IPS DF 6.9 (cell line): ENCODE measurements around the gene CDK8.

Experiments
- DNase-seq: peaks from one replicate; pipeline ENCODE4 v3.0.0-alpha.2; 2013; ENCODE audit warnings: low read depth, low spot score
- H3K27ac ChIP-seq: one replicate; pipeline ENCODE4 v1.5.1; 2013; ENCODE audit warnings: low read length, control low read depth
- H3K27me3 ChIP-seq: 2 replicates; pipeline ENCODE4 v1.6.1; 2013; ENCODE audit warnings: mild to moderate bottlenecking, low read length; ENCODE audit not compliant: control insufficient read depth, insufficient read depth
- H3K36me3 ChIP-seq: 2 replicates; pipeline ENCODE4 v1.6.1; 2013; ENCODE audit warnings: low read length; ENCODE audit not compliant: control insufficient read depth, insufficient read depth
- H3K4me1 ChIP-seq: 2 replicates; pipeline ENCODE4 v1.6.1; 2013; ENCODE audit warnings: low read length; ENCODE audit not compliant: control insufficient read depth, insufficient read depth
- H3K4me3 ChIP-seq: 2 replicates; pipeline ENCODE4 v1.5.1; 2013; ENCODE audit warnings: mild to moderate bottlenecking, low read length
- H3K9me3 ChIP-seq: 2 replicates; pipeline ENCODE4 v1.6.1; 2013; ENCODE audit warnings: low read length, inconsistent platforms; ENCODE audit not compliant: control insufficient read depth, insufficient read depth
- WGBS: extraction: QIAGEN DNeasy Blood & Tissue Kit; methylation state at CpG from one replicate; pipeline ENCODE4 v1.1.7; 2013; ENCODE audit warnings: mixed read lengths, missing lambda C conversion rate; ENCODE audit not compliant: insufficient read length, insufficient coverage; 5-methylcytosine and 5-hydroxymethylcytosine counted together

CDK8 gene

GRCh38 chr13:26253262-26253786 lies 605 bp upstream of the CDK8 start:
- H3K27me3 ChIP-seq: no peaks in the 10 kb centered on the region
- no peaks in the 10 kb centered on the region for H3K4me1 ChIP-seq
- H3K27ac ChIP-seq: no peak overlapping the region
- H3K9me3 ChIP-seq: no peaks in the 10 kb centered on the region
- no peak for DNase-seq
- H3K36me3 ChIP-seq: no peaks in the 10 kb centered on the region
- no CpG with 5 or more reads among the region's 9 CpGs for WGBS
- no peak overlapping the region; the same call in 1 of the 2 replicates for H3K4me3 ChIP-seq

GRCh38 chr13:26254583-26255111 lies 718 bp downstream of the CDK8 start:
- no peak for DNase-seq
- no CpG with 5 or more reads among the region's 35 CpGs for WGBS
- no peak overlapping the region for H3K27ac ChIP-seq

DNA sequence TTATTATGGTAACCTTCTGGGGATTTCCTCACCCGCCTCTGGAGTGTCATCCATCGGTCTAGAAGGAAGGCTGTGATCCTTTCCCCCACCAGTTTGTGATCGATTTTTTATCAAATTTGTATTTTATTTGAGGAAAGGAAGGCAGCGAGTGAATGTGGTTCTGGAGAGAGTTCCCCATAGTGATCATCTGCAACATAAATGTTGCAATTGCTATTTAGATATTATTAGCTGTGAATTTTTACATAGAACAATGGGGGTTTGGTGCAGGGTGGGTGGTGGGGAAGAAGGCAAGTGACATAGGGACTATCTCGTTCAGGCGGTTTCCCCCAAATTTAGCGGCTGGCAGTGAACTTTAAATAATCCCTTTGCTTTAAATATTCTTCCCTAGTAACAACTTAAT lies 1.2 kb downstream of the CDK8 start:
- Histone ChIP-seq H3K4me1 (no peaks in the 10 kb centered on the region), H3K27ac (no peak overlapping the region), H3K9me3 (no peaks in the 10 kb centered on the region), H3K4me3 (peak overlapping the region; percentile 94), H3K27me3 (no peaks in the 10 kb centered on the region), H3K36me3 (no peaks in the 10 kb centered on the region)
- no CpG with 5 or more reads among the region's 7 CpGs for WGBS
- no peak for DNase-seq

More at GRCh38 chr13:26254583-26255111, 718 bp downstream of the CDK8 start:
- Histone ChIP-seq H3K9me3 (no peaks in the 10 kb centered on the region), H3K4me3 (peak overlapping the region; percentile 94), H3K27me3 (no peaks in the 10 kb centered on the region), H3K4me1 (no peaks in the 10 kb centered on the region), H3K36me3 (no peaks in the 10 kb centered on the region)

DNA sequence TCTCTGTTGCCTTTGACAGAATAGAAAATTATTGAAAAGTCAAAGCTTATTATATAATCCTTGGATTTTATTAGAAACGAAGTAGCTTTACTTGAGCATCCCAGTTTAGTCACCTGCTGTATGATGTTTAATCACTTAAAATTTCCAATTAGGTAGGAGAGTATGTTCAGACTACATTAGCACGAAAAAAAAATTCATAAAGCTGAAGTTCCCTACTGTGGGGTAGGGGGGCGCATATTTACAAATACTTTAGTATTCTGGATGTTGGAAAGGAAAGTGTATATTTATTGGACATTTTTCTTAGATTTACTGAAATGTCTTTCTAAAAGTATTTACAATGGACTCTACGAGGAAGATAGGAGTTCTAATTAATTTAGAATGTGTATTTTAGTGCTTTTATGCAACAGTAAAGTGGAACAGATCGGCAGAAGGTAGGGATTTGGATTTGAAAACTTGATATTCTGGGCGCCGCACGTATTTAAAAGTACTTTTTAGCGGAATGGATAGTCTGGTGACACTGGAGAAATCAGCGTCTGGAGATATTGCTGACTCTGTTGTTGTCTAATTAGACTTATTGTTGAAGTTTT lies 1.9 kb downstream of the CDK8 start:
- no peaks in the 10 kb centered on the region for H3K9me3 ChIP-seq
- H3K4me3 ChIP-seq: no peak overlapping the region
- no CpG with 5 or more reads among the region's 10 CpGs for WGBS
- no peaks in the 10 kb centered on the region for H3K36me3 ChIP-seq
- no peaks in the 10 kb centered on the region for H3K27me3 ChIP-seq
- no peaks in the 10 kb centered on the region for H3K4me1 ChIP-seq
- H3K27ac ChIP-seq: no peak overlapping the region
- no peak for DNase-seq

GRCh38 chr13:26257049-26257448 lies 3.1 kb downstream of the CDK8 start:
- H3K4me3 ChIP-seq: no peak overlapping the region

DNA sequence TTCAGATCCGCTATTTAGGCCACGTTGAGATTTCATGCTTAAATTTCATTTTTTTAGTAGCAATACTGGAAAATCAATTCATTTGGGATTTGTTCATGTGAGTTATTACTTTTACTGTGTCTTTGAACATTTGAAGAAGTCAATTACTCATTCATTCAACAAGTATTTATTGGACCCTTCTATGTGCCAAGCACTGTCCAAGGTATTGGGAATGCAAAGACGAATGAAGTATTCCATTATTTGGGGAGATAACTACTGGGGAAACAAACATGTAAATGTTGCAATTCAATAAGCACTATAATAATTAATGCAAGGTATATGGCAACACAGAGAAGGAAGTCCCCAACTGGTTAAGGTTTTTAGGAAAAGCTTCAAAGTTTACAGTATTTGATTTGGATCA lies 5.7 kb downstream of the CDK8 start:
- no peak for DNase-seq
- H3K4me1 ChIP-seq: no peaks in the 10 kb centered on the region
- WGBS: no CpG with 5 or more reads among the region's 3 CpGs
- no peaks in the 10 kb centered on the region for H3K9me3 ChIP-seq
- no peaks in the 10 kb centered on the region for H3K36me3 ChIP-seq
- H3K4me3 ChIP-seq: no peak overlapping the region
- H3K27me3 ChIP-seq: no peaks in the 10 kb centered on the region
- no peak overlapping the region for H3K27ac ChIP-seq

More at GRCh38 chr13:26257049-26257448, 3.1 kb downstream of the CDK8 start:
- Histone ChIP-seq H3K4me1 (no peaks in the 10 kb centered on the region), H3K36me3 (no peaks in the 10 kb centered on the region), H3K27ac (no peak overlapping the region), H3K9me3 (no peaks in the 10 kb centered on the region), H3K27me3 (no peaks in the 10 kb centered on the region)
- WGBS: no CpG with 5 or more reads among the region's 2 CpGs
- no peak for DNase-seq

DNA sequence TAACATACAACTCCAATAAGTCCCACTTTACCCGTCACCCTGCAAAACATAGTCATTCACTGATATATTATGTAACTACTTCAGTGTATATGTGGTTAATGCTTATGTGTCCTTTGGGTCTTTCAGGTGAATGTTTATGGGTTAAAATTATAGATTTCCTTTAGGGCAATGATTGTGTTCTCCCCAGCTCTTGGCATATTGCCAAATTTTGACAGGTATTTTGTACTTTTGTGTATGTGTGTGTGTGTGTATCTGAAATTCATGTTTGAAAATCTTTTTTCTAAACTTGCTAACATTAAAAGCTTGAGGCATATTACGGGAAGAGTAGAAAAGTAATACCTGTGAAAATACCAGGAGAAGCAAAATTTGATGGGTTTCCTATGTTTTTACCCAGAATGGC lies 8.2 kb downstream of the CDK8 start:
- DNase-seq: no peak
- Histone ChIP-seq H3K4me3 (no peak overlapping the region), H3K27me3 (no peaks in the 10 kb centered on the region), H3K9me3 (no peaks in the 10 kb centered on the region), H3K27ac (no peak overlapping the region), H3K4me1 (no peaks in the 10 kb centered on the region), H3K36me3 (no peaks in the 10 kb centered on the region)
- 100% methylated on average over 1 of the region's 2 CpGs for WGBS

DNA sequence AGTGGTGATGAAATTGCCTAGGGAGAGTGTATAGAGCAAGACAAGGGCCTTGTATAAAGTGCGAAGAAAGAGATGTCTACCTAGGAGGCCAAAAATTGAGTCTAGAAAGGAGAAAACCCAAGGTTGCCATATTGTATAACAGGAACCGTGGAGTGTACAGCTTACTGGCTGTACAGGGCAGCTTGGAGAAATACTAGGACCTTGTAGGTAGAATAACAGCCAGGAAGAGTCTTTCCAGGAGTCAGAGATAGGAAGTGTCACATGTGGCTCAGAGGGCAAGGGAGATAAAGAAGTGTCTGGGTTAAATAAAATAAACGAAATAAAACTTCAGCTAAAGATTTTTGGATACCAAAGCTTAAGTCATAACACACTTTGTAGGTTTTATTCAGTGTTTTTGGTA lies 12.4 kb downstream of the CDK8 start:
- DNase-seq: no peak
- Histone ChIP-seq H3K27ac (no peak overlapping the region), H3K4me3 (no peak overlapping the region), H3K36me3 (no peaks in the 10 kb centered on the region), H3K4me1 (no peaks in the 10 kb centered on the region), H3K9me3 (no peaks in the 10 kb centered on the region), H3K27me3 (no peaks in the 10 kb centered on the region)
- WGBS: no CpG with 5 or more reads among the region's 3 CpGs

GRCh38 chr13:26270707-26271106 lies 16.8 kb downstream of the CDK8 start:
- H3K4me3 ChIP-seq: no peak overlapping the region
- no peaks in the 10 kb centered on the region for H3K4me1 ChIP-seq
- no peak overlapping the region for H3K27ac ChIP-seq
- no CpG with 5 or more reads among the region's 3 CpGs for whole genome bisulfite sequencing
- no peaks in the 10 kb centered on the region for H3K27me3 ChIP-seq
- no peaks in the 10 kb centered on the region for H3K9me3 ChIP-seq
- no peaks in the 10 kb centered on the region for H3K36me3 ChIP-seq
- no peak for DNase-seq

- no CpG with 5 or more reads among the region's 3 CpGs for WGBS
These were observed 18.7 kb downstream of the CDK8 start for GRCh38 chr13:26272621-26273020.

DNA sequence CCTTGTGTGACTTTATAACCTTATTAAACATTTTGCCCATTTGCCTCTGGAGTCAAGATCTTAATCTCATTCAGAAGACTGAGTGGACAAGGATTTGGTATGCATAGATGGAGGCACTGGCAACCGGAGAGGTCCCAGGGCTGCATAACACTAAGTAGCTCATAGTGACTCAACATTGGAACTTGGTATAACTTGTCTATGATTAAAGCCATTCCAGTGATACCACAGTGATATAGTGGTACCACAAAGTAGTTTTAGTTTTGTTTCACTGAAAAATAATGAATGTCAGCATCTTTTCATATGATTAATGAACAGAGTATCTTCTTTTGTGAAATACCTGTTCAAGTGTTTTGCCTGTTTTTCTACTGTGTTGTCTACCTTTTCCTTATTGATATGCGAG lies 26.4 kb downstream of the CDK8 start:
- H3K36me3 ChIP-seq: no peaks in the 10 kb centered on the region
- no peak overlapping the region for H3K27ac ChIP-seq
- H3K4me1 ChIP-seq: no peaks in the 10 kb centered on the region
- no peaks in the 10 kb centered on the region for H3K9me3 ChIP-seq
- no CpG with 5 or more reads among the region's 2 CpGs for WGBS
- DNase-seq: no peak
- no peaks in the 10 kb centered on the region for H3K27me3 ChIP-seq
- no peak overlapping the region for H3K4me3 ChIP-seq

More at GRCh38 chr13:26272621-26273020, 18.7 kb downstream of the CDK8 start:
- Histone ChIP-seq H3K4me1 (no peaks in the 10 kb centered on the region), H3K9me3 (no peaks in the 10 kb centered on the region), H3K27me3 (no peaks in the 10 kb centered on the region), H3K36me3 (no peaks in the 10 kb centered on the region), H3K4me3 (no peak overlapping the region), H3K27ac (no peak overlapping the region)
- no peak for DNase-seq
